GDM1 (cell line): ENCODE measurements around the gene NRXN3.

Experiments
- DNase-seq: peaks from one replicate; lab custom pipeline; 2025; lab: John Stamatoyannopoulos, UW

The NRXN3 gene

DNA sequence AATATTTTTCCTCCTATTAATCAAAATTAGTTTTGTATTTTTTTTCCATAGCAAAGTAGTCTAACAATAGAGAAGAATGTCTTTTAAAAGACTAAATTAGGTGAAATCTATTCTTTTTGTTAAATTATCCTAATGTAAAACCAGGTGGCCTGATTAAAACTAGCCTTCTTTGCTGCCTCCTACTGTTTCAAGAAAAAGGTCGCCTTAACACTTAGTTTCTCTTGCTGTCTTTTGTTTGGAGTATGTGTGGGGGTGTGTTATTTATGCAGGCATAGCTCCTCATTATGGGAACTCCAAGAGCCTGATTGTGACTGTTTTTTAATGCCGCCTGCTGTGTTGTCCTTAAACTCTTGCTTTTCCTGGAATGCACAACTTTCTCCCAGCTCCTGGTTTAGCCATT is 1185.9 kb downstream of the NRXN3 start:
- DNase-seq = no peak

DNA sequence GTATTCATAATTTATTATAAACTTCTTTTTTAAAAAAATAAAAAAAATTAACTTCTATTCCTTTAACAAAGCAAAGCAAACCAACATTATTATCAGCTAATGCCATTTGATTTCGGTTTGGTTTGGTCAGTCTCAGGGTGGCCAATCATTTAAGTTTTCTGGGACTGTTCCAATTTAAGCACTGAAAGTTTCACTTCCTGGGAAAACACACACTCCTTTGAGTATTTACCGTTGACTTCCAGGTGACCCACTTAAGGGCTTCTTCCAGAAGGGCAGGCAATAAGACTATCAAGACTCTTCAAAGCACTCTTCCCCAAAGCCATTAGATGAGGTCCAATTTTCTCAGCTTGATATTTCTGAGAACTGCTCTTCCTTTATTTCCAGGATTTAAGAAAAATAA is 1187.1 kb downstream of the NRXN3 start:
- DNase-seq = no peak

DNA sequence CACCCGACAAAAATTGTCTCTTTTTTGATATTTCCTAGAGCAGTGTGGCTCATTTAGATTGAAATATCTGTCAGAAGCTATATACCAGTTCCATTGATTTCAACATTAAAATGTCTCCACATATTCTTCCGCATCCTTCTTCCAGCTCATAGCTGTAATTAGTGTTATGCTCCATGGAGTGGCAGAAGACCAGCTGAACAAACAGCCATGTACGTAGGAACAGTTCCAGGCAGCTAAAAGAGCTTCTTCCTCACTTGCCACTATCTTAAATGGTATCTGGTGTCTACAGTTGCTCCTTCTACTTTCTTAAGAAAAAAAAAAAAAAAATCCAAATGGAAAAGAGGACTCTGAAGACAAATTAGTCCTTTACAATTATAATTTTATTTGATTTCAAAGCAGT is 1193.1 kb downstream of the NRXN3 start:
- no peak for DNase-seq

DNA sequence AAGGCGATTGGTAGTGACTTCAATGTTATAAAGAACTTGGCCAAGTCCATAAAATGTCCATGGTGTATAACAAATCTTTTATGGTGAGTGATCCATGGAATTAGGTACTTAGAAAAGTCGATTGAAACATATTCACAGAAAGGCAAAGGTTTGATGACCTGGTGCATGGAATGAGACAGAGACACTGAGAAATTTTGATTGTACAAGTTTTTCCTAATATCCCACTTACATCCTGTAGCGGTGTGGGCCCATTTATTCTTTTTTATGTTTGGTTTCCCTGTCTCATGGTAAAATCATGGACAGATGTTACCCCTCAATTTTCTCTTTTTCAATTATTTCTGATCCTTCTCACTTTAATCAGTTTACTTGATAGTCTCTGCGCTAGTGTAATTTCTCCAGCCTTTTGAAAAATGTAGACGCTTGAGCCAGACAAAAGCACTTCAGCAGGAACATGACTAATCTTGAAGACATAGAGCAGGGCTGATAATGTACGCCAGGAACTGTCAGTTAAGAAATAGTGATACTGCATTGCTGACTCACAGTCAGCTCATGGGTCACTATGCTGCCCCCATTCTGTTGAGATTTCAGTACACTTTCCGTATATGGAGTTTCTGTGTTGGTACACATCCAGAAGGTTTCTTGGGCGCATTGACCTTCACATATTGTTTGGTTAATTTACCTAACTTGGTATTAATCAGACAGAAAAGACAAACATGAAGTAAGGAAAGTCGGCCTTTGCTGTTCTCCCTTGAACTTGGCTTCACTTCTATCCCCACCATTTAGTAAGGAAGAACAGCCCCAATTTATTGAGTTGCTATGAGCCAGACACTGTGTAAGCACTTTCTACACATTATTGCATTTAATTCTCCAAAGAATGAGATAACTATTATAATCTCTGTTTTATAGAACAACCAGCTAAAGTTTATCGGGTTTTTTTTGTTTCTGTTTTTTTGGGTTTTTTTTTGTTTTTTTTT is 1199.5 kb downstream of the NRXN3 start:
- no peak for DNase-seq

DNA sequence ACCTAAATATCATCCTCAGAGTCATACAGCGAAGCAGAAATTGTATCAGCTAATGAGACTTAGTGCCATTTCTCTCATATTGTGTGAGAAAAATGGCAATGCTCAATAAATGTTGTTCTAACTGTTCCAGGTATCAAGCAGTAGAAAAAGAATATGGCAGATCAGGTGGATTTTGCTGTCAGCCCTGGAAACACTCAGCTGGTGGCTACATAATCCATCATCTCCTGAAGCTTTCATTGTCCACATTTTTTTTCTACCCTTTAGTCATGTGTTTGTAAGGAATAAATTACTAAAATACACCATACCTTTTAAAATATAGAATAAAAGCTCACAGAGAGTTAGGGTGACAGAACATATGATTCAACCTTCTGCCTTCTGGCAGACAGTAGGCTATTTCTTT is 1200.8 kb downstream of the NRXN3 start:
- DNase-seq = no peak

DNA sequence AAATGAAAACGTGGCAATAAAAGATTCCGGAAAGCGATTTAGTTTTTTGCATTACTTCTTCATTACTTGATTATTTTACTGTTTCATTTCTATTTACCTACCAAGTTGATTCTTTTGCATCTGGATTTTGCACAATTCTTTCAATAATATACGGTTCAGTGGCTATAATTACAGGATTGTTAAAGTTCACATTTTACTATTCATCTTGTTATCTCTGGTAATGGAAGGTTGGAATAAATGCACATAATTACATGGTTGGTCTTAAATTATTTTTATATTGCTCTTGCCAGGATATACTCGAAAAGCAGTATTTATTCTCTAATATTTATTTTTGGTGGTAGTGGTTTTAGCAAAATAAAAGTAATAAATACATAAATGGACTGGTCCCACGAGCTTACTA is 1203.3 kb downstream of the NRXN3 start:
- DNase-seq = no peak

DNA sequence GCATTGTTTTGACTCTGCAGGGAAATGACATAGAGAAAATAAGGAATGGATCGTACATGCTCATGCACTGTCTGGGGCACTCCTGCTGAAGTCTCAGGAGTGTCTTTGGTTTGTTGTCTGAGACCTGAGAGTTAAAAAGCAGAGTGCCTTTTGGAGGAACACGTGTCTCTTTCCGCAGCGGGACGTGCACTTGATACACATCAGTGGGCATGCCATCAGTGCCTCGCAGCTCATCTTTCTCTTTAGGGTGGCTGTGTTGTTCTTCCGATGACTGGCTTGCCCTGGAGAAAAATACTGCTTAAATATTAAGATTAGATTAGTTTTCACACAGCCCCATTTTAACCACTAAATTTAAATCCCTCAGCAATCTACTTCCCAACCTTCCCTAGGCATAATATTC is 1205.2 kb downstream of the NRXN3 start:
- no peak for DNase-seq

DNA sequence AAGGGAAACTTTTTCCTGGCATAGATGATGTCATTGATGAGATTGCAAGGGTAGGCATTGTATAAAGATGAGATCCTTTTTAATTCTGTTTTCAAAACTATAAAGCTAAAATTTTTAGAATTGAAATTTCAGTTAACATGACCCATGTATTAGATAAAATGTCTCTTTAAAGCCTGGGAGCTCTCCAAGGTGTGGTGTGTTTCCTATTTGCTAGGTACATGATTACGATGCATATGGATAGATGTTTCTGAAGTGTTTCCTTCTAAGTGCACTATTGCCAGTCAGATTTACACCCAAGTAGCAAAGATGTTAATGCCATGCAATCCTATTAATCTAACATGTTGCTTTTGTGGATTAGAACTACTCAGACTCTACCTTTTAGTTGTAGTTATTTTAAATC is 1206.4 kb downstream of the NRXN3 start:
- DNase-seq = no peak

DNA sequence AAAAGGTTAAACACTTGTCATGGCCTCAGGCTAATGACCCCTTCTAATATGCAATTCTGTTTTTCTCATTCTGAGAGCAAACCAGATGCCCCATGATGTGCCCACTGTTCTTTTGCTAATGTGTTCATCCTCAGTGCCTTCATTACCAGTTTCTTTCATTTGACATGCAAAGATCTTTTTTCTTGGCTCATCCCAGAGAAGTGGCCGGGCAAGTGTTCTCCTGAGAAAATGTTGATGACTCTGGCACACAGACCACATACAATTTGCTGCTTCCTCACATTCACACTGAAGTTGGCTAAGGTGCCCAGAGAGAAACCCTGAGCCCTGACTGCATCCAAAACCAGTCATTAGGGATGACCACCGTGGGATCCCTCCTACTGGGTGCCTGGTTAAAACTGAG is 1207.8 kb downstream of the NRXN3 start:
- no peak for DNase-seq

DNA sequence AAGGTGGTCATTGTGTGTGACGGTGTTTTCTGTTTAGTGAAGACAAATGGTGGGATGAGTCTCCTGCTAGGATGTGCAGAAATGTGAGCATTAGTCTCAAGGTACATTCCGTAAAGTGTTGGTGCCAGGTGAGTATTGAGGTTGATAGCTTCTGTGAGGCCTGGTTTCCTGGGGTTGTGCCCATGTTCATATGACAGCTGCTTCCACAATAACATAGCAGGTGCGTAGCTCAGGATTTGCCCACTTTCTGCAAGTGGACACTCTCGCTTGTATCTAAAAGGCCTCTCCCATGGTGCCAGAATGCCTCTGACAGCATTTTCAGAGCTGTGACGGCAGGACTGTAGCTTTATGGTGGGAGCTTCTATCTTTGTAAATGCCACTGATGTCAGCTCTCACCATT is 1209.1 kb downstream of the NRXN3 start:
- DNase-seq = no peak

DNA sequence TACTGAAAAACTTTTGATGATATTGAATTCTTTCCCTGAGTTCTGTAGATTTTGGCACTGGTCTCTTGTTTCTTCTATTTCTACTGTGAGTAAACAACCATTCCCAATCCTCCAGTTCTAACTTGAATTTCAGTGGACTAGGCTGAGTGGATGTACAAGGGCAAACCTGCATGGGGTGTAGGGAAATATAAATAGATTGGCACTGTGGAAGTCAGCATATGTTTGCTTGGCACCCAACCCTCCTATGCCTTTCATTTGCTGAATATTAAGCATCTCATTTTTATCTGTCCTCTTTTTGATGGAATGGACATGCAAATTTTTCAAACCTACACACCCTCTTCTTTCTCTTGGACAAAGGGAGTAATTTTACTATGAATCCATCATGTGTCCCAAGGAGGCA is 1212.9 kb downstream of the NRXN3 start:
- DNase-seq = no peak

DNA sequence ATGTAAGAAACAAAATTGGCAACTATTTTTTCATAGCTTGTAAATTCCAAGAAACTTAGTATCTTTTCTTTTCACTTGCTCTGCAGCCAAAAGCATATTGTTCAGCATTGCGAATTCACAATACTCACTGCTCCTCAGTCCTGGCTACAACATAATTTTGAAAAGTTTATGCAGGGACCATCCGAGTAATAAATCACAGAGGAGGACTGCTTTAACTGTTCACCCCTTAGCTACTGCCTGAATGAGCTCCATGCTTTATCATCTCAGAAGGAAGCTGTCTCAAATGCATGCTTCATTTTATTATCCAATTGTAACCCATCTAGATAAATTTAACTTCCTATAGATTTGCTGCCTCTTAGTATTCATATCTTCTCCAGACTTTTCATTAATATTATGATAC is 1213.3 kb downstream of the NRXN3 start:
- DNase-seq = no peak

DNA sequence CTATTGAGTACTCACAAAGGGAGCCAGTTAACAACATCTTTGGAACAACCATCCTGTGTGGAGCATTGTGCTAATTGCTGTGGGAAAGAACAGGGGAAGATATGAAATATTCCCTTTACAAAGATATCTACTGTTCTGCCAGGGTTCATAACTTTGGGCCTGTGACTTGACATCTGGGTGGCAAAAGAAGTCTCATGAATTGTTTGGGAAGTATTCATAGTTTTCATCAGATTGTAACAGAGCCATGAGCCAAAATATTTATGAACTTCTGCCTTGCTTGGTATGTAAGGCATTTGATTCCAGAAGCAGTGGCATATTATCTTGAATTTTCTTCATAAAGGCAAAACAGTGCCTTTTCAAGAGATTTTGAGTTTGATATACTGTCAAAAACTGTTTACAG is 1224.9 kb downstream of the NRXN3 start:
- DNase-seq = no peak

DNA sequence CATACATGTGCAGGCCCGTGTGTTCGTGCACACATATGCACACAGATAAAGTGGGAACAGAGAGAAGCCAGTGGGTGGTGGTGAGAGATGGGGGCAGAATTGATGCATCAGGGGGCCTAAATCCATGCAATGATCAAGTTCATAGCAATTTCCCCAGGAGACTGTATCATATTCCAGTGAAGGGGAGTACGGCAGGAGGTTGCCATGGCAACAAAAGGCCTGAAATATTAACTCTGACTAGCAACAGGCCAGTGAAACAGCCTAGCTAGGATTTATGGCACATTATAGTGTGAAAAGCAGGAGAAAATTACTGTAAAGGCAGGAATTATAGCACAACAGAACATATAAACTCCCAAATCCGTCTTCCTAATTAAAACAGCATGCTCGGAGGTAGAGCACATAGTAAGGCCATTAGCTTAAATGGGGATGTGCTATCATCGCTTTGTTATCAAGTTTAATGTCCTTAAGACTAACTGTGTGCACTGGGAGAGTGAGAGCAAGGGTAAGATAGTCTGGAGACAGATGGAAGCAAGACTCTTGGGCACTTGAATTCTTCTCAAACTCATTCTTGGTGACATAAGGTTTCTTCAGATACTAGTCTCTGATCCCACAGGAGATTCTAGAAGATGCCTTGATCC is 1234.8 kb downstream of the NRXN3 start:
- no peak for DNase-seq

DNA sequence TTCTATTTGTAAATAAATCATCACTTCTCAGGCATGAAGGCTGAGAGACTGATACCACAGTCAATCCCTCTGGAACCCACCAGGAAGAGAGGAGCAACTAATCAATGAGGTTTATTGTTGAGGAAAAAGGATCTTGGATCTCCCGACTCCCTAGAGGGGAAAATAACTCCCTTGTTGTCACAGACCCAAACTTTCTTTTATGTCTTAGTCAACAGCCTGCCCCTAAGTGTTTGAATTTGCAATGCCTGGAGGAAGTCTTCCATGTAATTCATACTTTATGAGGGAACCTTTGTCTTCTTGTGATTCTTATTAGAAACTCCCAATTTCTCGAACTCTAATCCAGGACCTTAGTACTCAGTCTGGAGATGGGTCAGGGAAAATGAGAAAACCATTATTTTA is 1235.3 kb downstream of the NRXN3 start:
- DNase-seq = no peak

DNA sequence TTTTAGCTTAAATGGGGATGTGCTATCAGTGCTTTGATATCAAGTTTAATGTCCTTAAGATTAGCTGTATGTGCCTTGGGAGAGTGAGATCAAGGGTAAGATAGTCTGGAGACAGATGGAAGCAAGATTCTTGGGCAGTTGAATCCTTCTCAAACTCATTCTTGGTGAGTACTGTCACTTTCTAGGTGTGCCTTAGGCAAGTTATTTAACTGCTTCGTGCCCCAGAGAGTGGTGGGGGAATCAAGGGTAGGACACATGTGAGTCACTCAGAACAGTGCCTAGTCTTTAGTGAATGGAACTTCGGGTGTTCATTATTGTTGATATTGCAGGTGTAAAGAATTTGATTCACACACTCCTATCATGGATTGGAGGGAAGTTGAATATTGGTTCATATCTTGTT is 1237.4 kb downstream of the NRXN3 start:
- no peak for DNase-seq

DNA sequence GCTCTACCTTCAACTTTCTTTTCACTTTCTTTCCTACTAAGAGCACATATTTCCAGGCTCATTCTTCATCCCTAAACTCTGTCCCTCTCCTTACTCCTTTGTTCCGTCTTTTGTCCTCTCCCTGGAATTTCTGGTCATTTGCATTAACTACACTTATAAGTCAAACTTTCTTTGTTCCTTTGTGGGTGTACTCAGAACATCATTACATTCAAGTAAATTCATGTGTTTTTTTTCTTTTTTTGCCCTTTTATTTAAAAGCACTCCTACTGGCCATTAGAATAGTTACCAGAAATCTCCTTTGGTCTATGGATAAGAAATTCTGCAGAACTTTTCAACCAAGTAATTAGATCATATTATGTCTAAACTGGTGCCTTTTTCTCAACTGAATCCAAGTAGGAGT is 1238.5 kb downstream of the NRXN3 start:
- no peak for DNase-seq

DNA sequence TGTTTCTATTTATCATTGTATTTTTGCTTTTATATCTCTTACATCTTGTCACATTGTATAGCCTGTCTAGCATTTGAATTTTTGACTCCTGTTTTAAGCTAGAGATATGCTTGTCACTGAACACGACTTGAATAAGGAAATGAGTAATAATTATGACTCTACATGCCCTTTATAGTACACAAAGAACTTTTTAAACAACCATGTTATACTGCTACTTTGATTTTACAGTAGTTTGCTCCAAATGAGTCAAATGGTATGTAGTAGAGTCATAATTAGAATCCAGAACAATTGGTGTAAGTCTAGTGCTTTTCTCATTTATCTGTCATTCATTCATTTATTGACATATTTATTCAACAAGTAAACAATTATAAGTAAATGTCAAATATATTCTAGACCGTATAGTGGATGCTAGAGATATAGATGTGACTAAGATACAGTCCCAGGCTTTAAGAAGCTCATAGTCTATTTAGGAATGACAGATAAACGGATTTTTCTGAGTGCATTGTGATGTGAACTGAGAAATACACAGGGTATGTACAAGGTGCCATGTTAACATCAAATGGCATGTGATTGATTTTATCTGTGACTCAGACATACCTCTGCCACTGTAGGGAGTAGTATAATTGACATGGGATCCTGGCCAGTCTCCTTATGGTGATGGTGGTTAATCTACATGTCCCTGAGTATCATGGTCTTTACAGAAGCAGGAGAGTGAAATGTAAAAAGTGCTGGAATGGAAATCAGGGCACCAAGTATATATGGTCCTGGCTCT is 1241.4 kb downstream of the NRXN3 start:
- DNase-seq = no peak

DNA sequence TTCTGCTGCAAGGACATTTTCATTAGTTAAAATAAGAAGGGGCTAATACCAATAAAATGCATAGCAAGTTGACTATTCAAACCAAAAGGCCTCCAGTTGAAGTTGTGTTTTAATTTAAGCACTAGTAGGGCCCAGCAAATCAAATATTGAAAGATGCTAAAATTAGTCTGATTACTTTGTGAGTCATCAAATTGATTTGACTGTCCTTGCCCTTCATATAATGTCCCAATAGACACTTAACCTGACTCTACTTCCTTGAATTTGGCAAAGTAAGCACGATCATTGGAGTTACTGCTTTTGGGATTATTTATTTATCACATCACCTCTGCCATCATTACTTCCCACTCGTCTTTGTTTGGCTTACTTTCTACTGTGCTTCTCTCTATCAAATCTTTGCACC is 1242.6 kb downstream of the NRXN3 start:
- no peak for DNase-seq

DNA sequence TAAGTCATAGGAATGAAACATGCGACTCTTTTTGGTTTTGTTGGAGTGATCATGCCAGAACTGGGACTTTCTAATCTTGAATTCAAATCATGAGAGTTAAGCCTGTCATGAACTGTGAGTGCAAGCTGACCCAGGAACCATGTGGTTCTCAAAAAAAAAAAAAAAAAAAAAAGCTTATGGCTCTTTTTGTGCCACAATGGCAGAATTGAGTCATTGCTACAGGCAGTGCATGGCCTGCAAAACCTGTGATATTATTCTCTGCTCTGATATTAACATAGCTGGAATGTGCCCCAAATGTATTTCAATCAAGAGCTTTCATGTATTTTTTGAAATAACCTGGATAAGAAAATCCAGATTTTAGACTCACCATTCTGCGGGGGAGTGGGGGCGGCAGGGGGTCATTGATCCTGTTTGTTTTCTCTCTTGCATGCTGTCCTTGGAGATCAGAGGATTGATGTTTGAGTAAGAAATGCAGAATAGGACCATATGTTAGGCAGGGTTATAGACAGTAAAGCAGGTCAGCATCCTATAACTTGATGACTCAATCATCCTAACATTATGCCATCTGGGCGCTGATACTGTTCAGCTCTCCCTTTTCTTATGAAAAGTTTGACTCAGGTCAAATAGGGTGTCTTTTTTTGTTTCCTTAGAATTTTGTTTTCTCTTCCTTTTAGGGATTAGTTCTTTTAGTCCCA is 1243.7 kb downstream of the NRXN3 start:
- DNase-seq = no peak

DNA sequence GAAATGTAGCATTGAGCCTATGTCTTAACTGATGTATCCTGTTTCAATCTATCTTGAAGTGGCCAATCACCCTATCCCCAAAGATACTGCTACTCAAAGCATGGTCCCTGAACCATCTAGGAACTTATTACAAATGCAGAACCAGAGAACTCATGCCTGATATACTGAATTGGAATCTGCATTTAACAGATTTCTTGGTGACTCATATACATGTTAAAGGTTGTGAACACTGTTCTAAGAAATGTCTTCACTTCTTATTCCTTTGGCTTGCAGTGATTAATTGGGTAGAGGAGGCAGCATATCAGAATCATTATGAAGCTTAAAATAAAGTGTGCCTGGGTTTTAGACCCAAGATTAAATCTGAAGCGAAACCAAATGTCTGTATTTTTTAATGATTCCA is 1245.6 kb downstream of the NRXN3 start:
- no peak for DNase-seq

DNA sequence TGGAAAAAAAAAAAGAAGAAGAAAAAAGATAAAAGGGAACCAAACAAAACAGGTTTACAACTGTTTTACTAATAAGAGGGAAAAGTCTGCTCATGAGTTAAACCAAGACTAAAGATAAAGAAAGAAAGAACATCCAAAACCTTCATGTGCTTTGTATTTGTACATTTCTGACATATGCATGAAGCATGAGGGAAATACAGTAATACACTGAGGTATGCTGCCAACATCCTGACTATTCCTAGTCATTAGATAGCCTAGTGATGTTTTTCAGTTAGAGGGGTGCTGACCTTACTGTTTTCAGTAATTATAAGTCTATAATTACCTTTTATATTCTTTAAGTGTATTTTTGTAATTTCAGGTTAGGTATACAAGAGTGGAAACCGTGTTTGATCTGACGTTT is 1247.8 kb downstream of the NRXN3 start:
- DNase-seq = no peak
